ACC112 (cell line): Measurements from ENCODE around the gene NUDT9.

Experiments used
- H2AFZ ChIP-seq: fragments of 200-600 bp; sonication (generic); one replicate; pipeline ENCODE4 v1.6.0; 2017; ENCODE audit warnings: antibody characterized with exemption, low read length; ENCODE audit not compliant: unreplicated experiment
- H3K27ac ChIP-seq: fragments of 200-600 bp; sonication (generic); 2 replicates; pipeline ENCODE4 v1.5.1; 2014; ENCODE audit warnings: low read depth, mild to moderate bottlenecking, antibody characterized with exemption, low read length, moderate library complexity
- H3K27me3 ChIP-seq: fragments of 200-600 bp; sonication (generic); 2 replicates; pipeline ENCODE4 v1.6.1; 2014; ENCODE audit warnings: mild to moderate bottlenecking, antibody characterized with exemption, low read length, moderate library complexity, mixed read lengths; ENCODE audit not compliant: insufficient read depth
- H3K36me3 ChIP-seq: fragments of 200-600 bp; sonication (generic); 2 replicates; pipeline ENCODE4 v1.6.1; 2016; ENCODE audit warnings: mild to moderate bottlenecking, antibody characterized with exemption, low read length, moderate library complexity, mixed read lengths; ENCODE audit not compliant: insufficient read depth
- H3K4me1 ChIP-seq: fragments of 200-600 bp; sonication (generic); one replicate; pipeline ENCODE4 v1.6.1; 2016; ENCODE audit warnings: low read length, mixed read lengths; ENCODE audit not compliant: insufficient read depth, unreplicated experiment, control insufficient read depth
- H3K4me3 ChIP-seq: fragments of 200-600 bp; sonication (generic); 2 replicates; pipeline ENCODE4 v1.5.1; 2014; ENCODE audit warnings: mild to moderate bottlenecking, low read depth, low read length
- H3K79me2 ChIP-seq: fragments of 200-600 bp; sonication (generic); one replicate; pipeline ENCODE4 v1.6.0; 2016; ENCODE audit warnings: low read length; ENCODE audit not compliant: control insufficient read depth, unreplicated experiment, insufficient read depth

The NUDT9 gene

DNA sequence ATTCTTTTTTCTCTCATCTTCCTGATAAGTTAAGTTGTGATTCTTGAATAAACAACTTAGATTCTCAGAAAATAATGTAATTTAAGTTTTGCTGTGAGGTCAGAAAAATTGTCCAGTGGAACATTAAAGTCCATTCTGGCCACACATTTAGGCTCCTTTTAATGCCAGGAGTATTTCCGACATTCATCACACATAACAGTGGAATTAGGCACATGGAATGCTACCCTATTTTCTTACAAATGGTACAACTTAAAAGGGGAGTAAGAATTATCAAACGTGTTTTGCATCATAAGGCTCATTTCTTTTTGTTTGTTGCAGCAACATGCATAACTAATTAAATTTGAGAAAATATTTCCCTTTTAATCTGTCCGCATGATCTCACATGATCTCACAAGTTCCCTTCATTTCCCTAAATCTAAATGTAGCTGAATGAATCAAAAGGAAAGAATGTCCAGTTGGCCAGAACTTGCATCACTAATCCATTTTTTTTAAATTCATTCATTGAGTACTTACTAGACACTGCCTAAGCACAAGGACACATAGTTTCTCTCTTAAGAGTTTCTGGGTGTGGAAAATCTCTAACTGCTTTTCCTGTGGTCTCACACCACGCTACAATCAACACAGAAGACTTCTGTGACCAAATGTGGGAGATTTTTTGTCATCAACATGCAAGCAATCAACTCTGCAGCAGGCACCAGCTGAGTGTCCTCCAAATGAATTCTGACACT, 84.8 kb downstream of the NUDT9 start:
- Histone ChIP-seq H3K4me1 (peaks cover 26% of the 10 kb centered on the region), H3K36me3 (no peaks in the 10 kb centered on the region), H3K27me3 (no peaks in the 10 kb centered on the region), H3K4me3 (peak overlapping the region; percentile 54), H2AFZ (no peak overlapping the region), H3K79me2 (no peaks in the 10 kb centered on the region), H3K27ac (peak overlapping the region; percentile 58)
